ENCODE measurements around the gene CYP11A1. TPM values are rescaled to one million over a fixed set of nuclear protein-coding genes. Genes with fewer than 3 reads are reported as not detected.

CYP11A1 gene
- total RNA-seq, 1 experiment from 2014 or later: 1.2 TPM

GRCh38 chr15:74347757-74348250 lies 19.6 kb downstream of the CYP11A1 start:
- no peak for DNase-seq (ENCODE audit: low spot score)

GRCh38 chr15:74345051-74345450 lies 22.4 kb downstream of the CYP11A1 start:
- DNase-seq (ENCODE audit: low spot score): peak; percentile 24

GRCh38 chr15:74343797-74344127 lies 23.7 kb downstream of the CYP11A1 start:
- no peak for DNase-seq (ENCODE audit: low spot score)

GRCh38 chr15:74343127-74343796 lies 24.2 kb downstream of the CYP11A1 start:
- no peak for DNase-seq (ENCODE audit: low spot score)

GRCh38 chr15:74340150-74340549 lies 27.3 kb downstream of the CYP11A1 start:
- peak; percentile 49 for DNase-seq (ENCODE audit: low spot score)

GRCh38 chr15:74339371-74339770 lies 28.1 kb downstream of the CYP11A1 start:
- no peak for DNase-seq (ENCODE audit: low spot score)

GRCh38 chr15:74338676-74339075 lies 28.8 kb downstream of the CYP11A1 start:
- no peak for DNase-seq (ENCODE audit: low spot score)

- no peak for DNase-seq (ENCODE audit: low spot score)
Observed at GRCh38 chr15:74337607-74338211, 29.7 kb downstream of the CYP11A1 start.

- DNase-seq (ENCODE audit: low spot score): no peak
Observed at GRCh38 chr15:74337146-74337545, 30.3 kb downstream of the CYP11A1 start.

GRCh38 chr15:74336061-74337005 lies 31.1 kb downstream of the CYP11A1 start:
- no peak for DNase-seq (ENCODE audit: low spot score)

- no peak for DNase-seq (ENCODE audit: low spot score)
Observed at GRCh38 chr15:74335396-74335795, 32.0 kb downstream of the CYP11A1 start.

GRCh38 chr15:74334127-74334526 lies 33.3 kb downstream of the CYP11A1 start:
- no peak for DNase-seq (ENCODE audit: low spot score)

- no peak for DNase-seq (ENCODE audit: low spot score)
Observed at GRCh38 chr15:74333662-74334061, 33.8 kb downstream of the CYP11A1 start.

- DNase-seq (ENCODE audit: low spot score): no peak
Observed at GRCh38 chr15:74333093-74333492, 34.4 kb downstream of the CYP11A1 start.

- no peak for DNase-seq (ENCODE audit: low spot score)
Observed at GRCh38 chr15:74332611-74333010, 34.8 kb downstream of the CYP11A1 start.

- no peak for DNase-seq (ENCODE audit: low spot score)
Observed at GRCh38 chr15:74332011-74332410, 35.4 kb downstream of the CYP11A1 start.

- DNase-seq (ENCODE audit: low spot score): no peak
Observed at GRCh38 chr15:74330861-74331408, 36.5 kb downstream of the CYP11A1 start.

- DNase-seq (ENCODE audit: low spot score): no peak
Observed at GRCh38 chr15:74328331-74329056, 39.0 kb downstream of the CYP11A1 start.

- DNase-seq (ENCODE audit: low spot score): no peak
Observed at GRCh38 chr15:74327756-74328155, 39.7 kb downstream of the CYP11A1 start.

GRCh38 chr15:74326746-74327145 lies 40.7 kb downstream of the CYP11A1 start:
- no peak for DNase-seq (ENCODE audit: low spot score)

- DNase-seq (ENCODE audit: low spot score): no peak
Observed at GRCh38 chr15:74324714-74325113, 42.7 kb downstream of the CYP11A1 start.
